Mucosa of rectum (tissue), 2 donors: ENCODE data around the gene ELOVL6.

Experiments
- H3K27ac ChIP-seq, 2 donors: one replicate each; pipeline ENCODE4 v1.7.0; 2013; ENCODE audit warnings: inconsistent platforms in 2 of 2, low read depth in 2 of 2, low read length in 2 of 2
- H3K27me3 ChIP-seq, 2 donors: one replicate each; pipeline ENCODE4 v1.7.0; 2013; ENCODE audit warnings: low read length in 2 of 2; ENCODE audit not compliant: control insufficient read depth in 2 of 2, insufficient read depth in 2 of 2
- H3K36me3 ChIP-seq, 2 donors: one replicate each; pipeline ENCODE4 v1.7.0; 2013; ENCODE audit warnings: low read length in 2 of 2; ENCODE audit not compliant: control insufficient read depth in 2 of 2, insufficient read depth in 2 of 2
- H3K4me1 ChIP-seq, 2 donors: one replicate each; pipeline ENCODE4 v1.7.0; 2013; ENCODE audit warnings: low read length in 2 of 2, mild to moderate bottlenecking in 1 of 2; ENCODE audit not compliant: control insufficient read depth in 2 of 2, insufficient read depth in 2 of 2
- H3K4me3 ChIP-seq, 2 donors: one replicate each; pipeline ENCODE4 v1.7.0; 2013; ENCODE audit warnings: low read length in 2 of 2
- H3K9ac ChIP-seq, 2 donors: one replicate each; pipeline ENCODE4 v1.7.0; 2013; ENCODE audit warnings: low read length in 2 of 2, low read depth in 1 of 2, mild to moderate bottlenecking in 1 of 2
- H3K9me3 ChIP-seq, 2 donors: one replicate each; pipeline ENCODE4 v1.7.0; 2013; ENCODE audit warnings: low read length in 2 of 2; ENCODE audit not compliant: control insufficient read depth in 2 of 2
- donor health status: healthy.
- donor health status: Normal muscosa, but diverticular disease.

Gene ELOVL6

DNA sequence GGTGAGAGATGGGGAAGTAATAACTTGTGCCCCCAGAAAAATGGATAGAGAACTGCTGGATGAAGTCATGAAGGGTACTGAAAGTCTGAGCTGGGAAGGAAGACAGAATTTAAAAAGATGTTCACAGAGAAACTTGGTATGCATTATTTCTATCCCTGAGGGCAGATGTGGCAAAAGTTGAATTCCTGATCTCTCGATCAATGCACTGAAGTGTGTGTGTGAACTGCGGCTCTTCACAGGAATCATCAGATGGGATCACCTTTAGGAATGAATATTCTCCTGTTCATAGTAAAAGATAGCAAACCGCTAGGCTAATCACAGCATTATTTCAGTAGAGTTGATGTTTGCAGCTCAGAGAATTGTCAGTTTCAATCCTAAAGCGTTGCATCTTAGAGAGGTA lies 86.4 kb downstream of the ELOVL6 start:
- no peaks in the 10 kb centered on the region for H3K36me3 ChIP-seq
- H3K4me1 ChIP-seq: no peaks in the 10 kb centered on the region
- no peak overlapping the region for H3K4me3 ChIP-seq
- no peak overlapping the region for H3K27ac ChIP-seq
- no peak overlapping the region for H3K9ac ChIP-seq
- H3K9me3 ChIP-seq: no peaks in the 10 kb centered on the region
- H3K27me3 ChIP-seq: no peaks in the 10 kb centered on the region

- H3K4me3 ChIP-seq: no peak overlapping the region
- no peak overlapping the region for H3K9ac ChIP-seq
- no peaks in the 10 kb centered on the region for H3K4me1 ChIP-seq
- H3K9me3 ChIP-seq: no peaks in the 10 kb centered on the region
- no peaks in the 10 kb centered on the region for H3K27me3 ChIP-seq
- H3K36me3 ChIP-seq: no peaks in the 10 kb centered on the region
- H3K27ac ChIP-seq: no peak overlapping the region
Measured at GRCh38 chr4:110109455-110109854, 89.0 kb downstream of the ELOVL6 start.

GRCh38 chr4:110108960-110109359 lies 89.5 kb downstream of the ELOVL6 start:
- no peaks in the 10 kb centered on the region for H3K27me3 ChIP-seq
- H3K4me1 ChIP-seq: no peaks in the 10 kb centered on the region
- H3K4me3 ChIP-seq: no peak overlapping the region
- H3K9me3 ChIP-seq: no peaks in the 10 kb centered on the region
- no peak overlapping the region for H3K27ac ChIP-seq
- no peak overlapping the region for H3K9ac ChIP-seq
- H3K36me3 ChIP-seq: no peaks in the 10 kb centered on the region

DNA sequence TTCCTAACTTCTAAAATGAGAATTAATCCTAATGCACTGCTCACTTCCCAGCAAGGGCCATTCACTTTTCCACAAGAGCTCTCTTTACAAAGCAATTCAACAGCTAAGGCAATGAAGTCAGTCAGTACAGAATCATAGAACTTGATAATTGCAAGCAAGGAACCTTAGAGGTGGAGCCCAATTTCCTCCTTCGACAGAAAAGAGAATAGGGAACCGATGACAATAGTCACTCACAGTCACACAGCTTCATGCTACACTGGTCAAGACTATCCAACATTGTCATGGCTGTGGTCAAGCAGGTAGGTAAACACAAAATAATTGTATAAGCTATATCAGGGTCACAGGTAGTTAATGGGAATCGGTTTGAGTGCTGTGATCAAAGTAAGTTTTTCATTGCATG lies 90.0 kb downstream of the ELOVL6 start:
- Histone ChIP-seq H3K36me3 (no peaks in the 10 kb centered on the region), H3K27ac (no peak overlapping the region), H3K4me3 (no peak overlapping the region), H3K4me1 (no peaks in the 10 kb centered on the region), H3K9me3 (no peaks in the 10 kb centered on the region), H3K27me3 (no peaks in the 10 kb centered on the region), H3K9ac (no peak overlapping the region)

GRCh38 chr4:110107866-110108265 lies 90.5 kb downstream of the ELOVL6 start:
- H3K27me3 ChIP-seq: no peaks in the 10 kb centered on the region
- H3K36me3 ChIP-seq: no peaks in the 10 kb centered on the region
- no peaks in the 10 kb centered on the region for H3K4me1 ChIP-seq
- H3K4me3 ChIP-seq: no peak overlapping the region
- H3K9me3 ChIP-seq: no peaks in the 10 kb centered on the region
- H3K27ac ChIP-seq: no peak overlapping the region
- no peak overlapping the region for H3K9ac ChIP-seq

GRCh38 chr4:110106931-110107296 lies 91.5 kb downstream of the ELOVL6 start:
- no peak overlapping the region for H3K4me3 ChIP-seq
- H3K9me3 ChIP-seq: no peaks in the 10 kb centered on the region
- no peaks in the 10 kb centered on the region for H3K36me3 ChIP-seq
- H3K27me3 ChIP-seq: no peaks in the 10 kb centered on the region
- H3K27ac ChIP-seq: no peak overlapping the region
- H3K9ac ChIP-seq: no peak overlapping the region
- no peaks in the 10 kb centered on the region for H3K4me1 ChIP-seq

- H3K36me3 ChIP-seq: no peaks in the 10 kb centered on the region
- no peaks in the 10 kb centered on the region for H3K9me3 ChIP-seq
- H3K4me1 ChIP-seq: no peaks in the 10 kb centered on the region
- H3K9ac ChIP-seq: no peak overlapping the region
- no peaks in the 10 kb centered on the region for H3K27me3 ChIP-seq
- H3K27ac ChIP-seq: no peak overlapping the region
- H3K4me3 ChIP-seq: no peak overlapping the region
Measured at GRCh38 chr4:110104661-110105060, 93.8 kb downstream of the ELOVL6 start.

- no peaks in the 10 kb centered on the region for H3K4me1 ChIP-seq
- H3K4me3 ChIP-seq: no peak overlapping the region
- H3K27me3 ChIP-seq: no peaks in the 10 kb centered on the region
- no peak overlapping the region for H3K27ac ChIP-seq
- no peaks in the 10 kb centered on the region for H3K9me3 ChIP-seq
- no peaks in the 10 kb centered on the region for H3K36me3 ChIP-seq
- no peak overlapping the region for H3K9ac ChIP-seq
Measured at GRCh38 chr4:110099638-110100037, 98.8 kb downstream of the ELOVL6 start.

GRCh38 chr4:110096405-110096804 lies 102.0 kb downstream of the ELOVL6 start:
- H3K27ac ChIP-seq: no peak overlapping the region
- no peaks in the 10 kb centered on the region for H3K36me3 ChIP-seq
- H3K9ac ChIP-seq: no peak overlapping the region
- no peaks in the 10 kb centered on the region for H3K4me1 ChIP-seq
- no peak overlapping the region for H3K4me3 ChIP-seq
- no peaks in the 10 kb centered on the region for H3K27me3 ChIP-seq
- H3K9me3 ChIP-seq: no peaks in the 10 kb centered on the region

DNA sequence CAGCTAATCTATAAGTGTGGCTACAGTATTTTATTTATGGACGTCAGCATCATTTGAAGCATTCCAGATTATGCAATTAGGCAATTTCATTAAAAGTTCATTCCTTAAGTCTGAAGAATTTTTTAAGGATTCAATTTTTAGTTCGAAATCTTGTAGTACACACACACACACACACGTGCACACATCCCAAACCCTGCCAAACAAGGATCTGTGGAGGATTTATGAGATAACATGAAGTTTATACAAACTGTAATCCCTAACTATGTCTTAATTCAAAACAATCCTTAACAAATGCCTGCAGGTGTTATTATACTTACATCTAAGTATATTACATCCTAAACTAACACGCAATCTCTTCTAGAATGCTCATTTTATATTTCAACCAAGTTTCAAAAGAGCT lies 105.8 kb downstream of the ELOVL6 start:
- H3K27ac ChIP-seq: no peak overlapping the region
- H3K36me3 ChIP-seq: no peaks in the 10 kb centered on the region
- no peak overlapping the region for H3K9ac ChIP-seq
- no peaks in the 10 kb centered on the region for H3K9me3 ChIP-seq
- no peak overlapping the region for H3K4me3 ChIP-seq
- H3K4me1 ChIP-seq: peaks cover 0 to 8% of the 10 kb centered on the region in 2 donors
- H3K27me3 ChIP-seq: no peaks in the 10 kb centered on the region

DNA sequence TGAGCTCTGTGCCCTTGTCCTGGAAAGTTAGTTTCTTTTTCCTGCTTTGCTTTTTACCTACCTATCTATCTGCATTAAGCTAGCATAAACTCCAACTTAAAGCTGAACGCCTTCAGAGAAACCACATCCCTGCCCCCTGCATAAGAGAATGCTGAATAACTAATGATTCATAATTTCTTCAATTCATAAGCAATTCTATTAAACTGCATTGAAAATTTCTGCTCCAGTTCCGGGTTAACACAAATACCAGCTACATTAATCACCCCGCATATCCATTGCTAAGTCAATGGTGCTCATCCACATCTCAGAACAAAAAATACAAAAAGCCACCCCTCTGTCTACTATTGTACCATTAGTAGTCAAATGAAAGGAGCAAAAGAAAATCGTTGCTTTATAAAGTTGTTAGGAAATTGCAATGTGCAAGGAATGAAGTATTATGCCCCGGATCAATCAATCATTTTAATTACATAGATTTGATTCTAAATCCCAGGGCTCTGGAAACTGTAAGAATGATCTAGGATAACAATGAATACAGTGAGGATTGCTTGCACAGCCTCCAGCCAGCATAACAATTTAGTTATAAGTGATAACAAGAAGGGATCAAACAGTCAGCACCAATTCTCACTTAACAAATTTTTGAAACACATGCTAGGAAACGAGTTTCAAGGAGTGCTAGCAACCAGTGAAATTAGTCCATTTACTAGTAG lies 106.8 kb downstream of the ELOVL6 start:
- H3K36me3 ChIP-seq: no peaks in the 10 kb centered on the region
- no peak overlapping the region for H3K4me3 ChIP-seq
- H3K27me3 ChIP-seq: no peaks in the 10 kb centered on the region
- no peak overlapping the region for H3K9ac ChIP-seq
- peaks cover 0 to 16% of the 10 kb centered on the region in 2 donors for H3K4me1 ChIP-seq
- H3K27ac ChIP-seq: peak overlapping the region in 1 of 2 donors; percentile 8
- no peaks in the 10 kb centered on the region for H3K9me3 ChIP-seq
